Measurements from ENCODE around the gene LRRC18. TPM values are rescaled to one million over a fixed set of nuclear protein-coding genes. Genes with fewer than 3 reads are reported as not detected.

LRRC18 gene
- total RNA-seq, 2 donors from 2014 or later: not detected

- TF ChIP-seq POLR2A (IDR thresholded peaks at IDR 0.05): no peak
- TF ChIP-seq CTCF (IDR thresholded peaks at IDR 0.05): no peak
- H3K36me3 ChIP-seq (replicated peaks in 1 of 2; ENCODE audit: insufficient read depth in 1 of 2, low read depth in 2 of 2): no peaks in the 10 kb centered on the region
- no peak for ATAC-seq
- H3K9me3 ChIP-seq: no peaks in the 10 kb centered on the region
- H3K27me3 ChIP-seq: no peaks in the 10 kb centered on the region
- WGBS, 2 donors: 70 to 71% methylated on average over 4 of the region's 4 CpGs
- no peak overlapping the region for H3K27ac ChIP-seq
- H3K4me1 ChIP-seq: no peaks in the 10 kb centered on the region
- DNase-seq: no peak
- H3K4me3 ChIP-seq: no peak overlapping the region
- intact Hi-C loops (cut with DNase I): no loop called here
Observed at GRCh38 chr10:48970654-48971053, 31.0 kb upstream of the LRRC18 start.

- Histone ChIP-seq H3K4me1 (no peaks in the 10 kb centered on the region), H3K36me3 (replicated peaks in 1 of 2; ENCODE audit: insufficient read depth in 1 of 2, low read depth in 2 of 2) (no peaks in the 10 kb centered on the region), H3K9me3 (no peaks in the 10 kb centered on the region), H3K27me3 (no peaks in the 10 kb centered on the region), H3K27ac (no peak overlapping the region), H3K4me3 (no peak overlapping the region)
- 71 to 82% methylated on average over 12 to 14 of the region's 14 CpGs for WGBS, 2 donors
- TF ChIP-seq POLR2A (IDR thresholded peaks at IDR 0.05): no peak
- no peak for TF ChIP-seq CTCF (IDR thresholded peaks at IDR 0.05)
- intact Hi-C loops (cut with DNase I): no loop called here
- DNase-seq: no peak
- ATAC-seq: no peak
Observed at GRCh38 chr10:48970046-48970445, 30.4 kb upstream of the LRRC18 start.

GRCh38 chr10:48968036-48968435 lies 28.4 kb upstream of the LRRC18 start:
- Histone ChIP-seq H3K27me3 (no peaks in the 10 kb centered on the region), H3K4me1 (no peaks in the 10 kb centered on the region), H3K9me3 (no peaks in the 10 kb centered on the region), H3K27ac (no peak overlapping the region), H3K4me3 (no peak overlapping the region), H3K36me3 (replicated peaks in 1 of 2; ENCODE audit: insufficient read depth in 1 of 2, low read depth in 2 of 2) (no peaks in the 10 kb centered on the region)
- DNase-seq: no peak
- TF ChIP-seq POLR2A (IDR thresholded peaks at IDR 0.05): no peak
- TF ChIP-seq CTCF (IDR thresholded peaks at IDR 0.05): no peak
- WGBS, 2 donors: 71 to 77% methylated on average over 2 to 3 of the region's 3 CpGs
- intact Hi-C loops (cut with DNase I): no loop called here
- ATAC-seq: no peak

- H3K9me3 ChIP-seq: no peaks in the 10 kb centered on the region
- intact Hi-C loops (cut with DNase I): no loop called here
- no peak for DNase-seq
- no peak for ATAC-seq
- TF ChIP-seq POLR2A (IDR thresholded peaks at IDR 0.05): no peak
- no peak for TF ChIP-seq CTCF (IDR thresholded peaks at IDR 0.05)
- no peak overlapping the region for H3K4me3 ChIP-seq
- H3K4me1 ChIP-seq: no peaks in the 10 kb centered on the region
- no peaks in the 10 kb centered on the region for H3K36me3 ChIP-seq (replicated peaks in 1 of 2; ENCODE audit: insufficient read depth in 1 of 2, low read depth in 2 of 2)
- 76 to 88% methylated on average over 4 of the region's 4 CpGs for WGBS, 2 donors
- no peaks in the 10 kb centered on the region for H3K27me3 ChIP-seq
- H3K27ac ChIP-seq: no peak overlapping the region
Observed at GRCh38 chr10:48965460-48965859, 25.8 kb upstream of the LRRC18 start.

- ATAC-seq (no peak), DNase-seq (no peak)
- H3K36me3 ChIP-seq (replicated peaks in 1 of 2; ENCODE audit: insufficient read depth in 1 of 2, low read depth in 2 of 2): no peaks in the 10 kb centered on the region
- H3K27ac ChIP-seq: no peak overlapping the region
- intact Hi-C loops (cut with DNase I): no loop called here
- H3K4me3 ChIP-seq: no peak overlapping the region
- TF ChIP-seq POLR2A (IDR thresholded peaks at IDR 0.05) (no peak), CTCF (IDR thresholded peaks at IDR 0.05) (no peak)
- WGBS, 2 donors: 81% methylated on average over 1 of the region's 1 CpG
- H3K27me3 ChIP-seq: no peaks in the 10 kb centered on the region
- H3K4me1 ChIP-seq: no peaks in the 10 kb centered on the region
- no peaks in the 10 kb centered on the region for H3K9me3 ChIP-seq
Observed at GRCh38 chr10:48964038-48964437, 24.4 kb upstream of the LRRC18 start.
